Measurements from ENCODE around the gene ATP2B2.

Gene ATP2B2

DNA sequence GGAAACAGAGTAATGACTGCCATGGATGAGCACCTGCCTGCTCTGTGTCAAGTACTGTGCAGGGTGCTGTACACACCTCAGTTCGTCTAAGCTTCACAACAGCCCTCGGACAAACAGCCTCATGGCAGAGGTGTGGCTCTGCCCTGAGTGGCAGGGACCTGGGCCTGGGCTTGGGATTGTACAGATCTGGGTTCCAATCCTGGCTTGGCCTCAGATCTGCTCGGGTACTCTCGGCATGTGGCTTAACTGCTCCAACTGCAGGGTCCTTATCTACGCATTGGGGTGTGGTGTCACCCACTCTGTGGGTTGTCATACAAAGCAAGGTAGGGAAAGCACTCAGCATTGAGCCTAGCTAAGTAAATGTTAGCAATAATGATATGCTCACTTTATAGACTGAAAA is 137.9 kb downstream of the ATP2B2 start:
- Histone ChIP-seq H3K4me1 (ENCODE audit: control insufficient read depth, insufficient read depth, low read length, poor library complexity, severe bottlenecking) (peaks cover 8% of the 10 kb centered on the region), H3K9me3 (ENCODE audit: control insufficient read depth, low read length) (peaks cover 4% of the 10 kb centered on the region), H3K36me3 (ENCODE audit: control insufficient read depth, insufficient read depth, low read length) (no peaks in the 10 kb centered on the region), H3K4me3 (ENCODE audit: extremely low read depth, insufficient read depth, low read length, poor library complexity, severe bottlenecking) (no peak overlapping the region), H3K27ac (ENCODE audit: low read depth, low read length, severe bottlenecking) (no peak overlapping the region)
- 91 to 96% methylated on average over 5 of the region's 5 CpGs for WGBS, 2 experiments (ENCODE audit: insufficient coverage in 2 of 2)

DNA sequence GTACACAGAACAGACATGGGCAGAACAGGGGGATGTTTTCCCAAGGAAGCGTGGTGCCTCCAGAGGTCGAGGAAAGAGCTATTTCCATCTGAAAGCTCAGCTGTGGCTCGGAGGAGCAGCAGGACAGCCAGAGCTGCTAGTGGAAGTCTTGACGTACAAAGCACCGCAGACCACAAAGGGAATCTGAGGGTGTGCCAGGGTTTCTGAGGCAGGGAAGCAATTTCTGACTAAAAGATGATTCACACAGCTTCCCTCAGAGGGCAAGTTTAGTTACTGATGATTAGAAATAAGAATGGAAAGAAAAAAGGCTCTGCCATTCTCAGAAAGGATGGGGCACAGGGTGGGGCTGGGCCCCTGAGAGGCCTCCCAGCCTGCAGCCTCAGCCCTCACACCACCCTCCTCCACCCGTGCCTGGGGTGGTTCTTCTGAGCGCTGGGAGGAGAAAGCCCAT is 138.7 kb downstream of the ATP2B2 start:
- 47% methylated on average over 5 to 7 of the region's 7 CpGs for WGBS, 2 experiments (ENCODE audit: insufficient coverage in 2 of 2)
- Histone ChIP-seq H3K4me3 (ENCODE audit: extremely low read depth, insufficient read depth, low read length, poor library complexity, severe bottlenecking) (no peak overlapping the region), H3K27ac (ENCODE audit: low read depth, low read length, severe bottlenecking) (peak overlapping the region; percentile 59), H3K9me3 (ENCODE audit: control insufficient read depth, low read length) (peaks cover 4% of the 10 kb centered on the region), H3K36me3 (ENCODE audit: control insufficient read depth, insufficient read depth, low read length) (no peaks in the 10 kb centered on the region), H3K4me1 (ENCODE audit: control insufficient read depth, insufficient read depth, low read length, poor library complexity, severe bottlenecking) (peaks cover 8% of the 10 kb centered on the region)

DNA sequence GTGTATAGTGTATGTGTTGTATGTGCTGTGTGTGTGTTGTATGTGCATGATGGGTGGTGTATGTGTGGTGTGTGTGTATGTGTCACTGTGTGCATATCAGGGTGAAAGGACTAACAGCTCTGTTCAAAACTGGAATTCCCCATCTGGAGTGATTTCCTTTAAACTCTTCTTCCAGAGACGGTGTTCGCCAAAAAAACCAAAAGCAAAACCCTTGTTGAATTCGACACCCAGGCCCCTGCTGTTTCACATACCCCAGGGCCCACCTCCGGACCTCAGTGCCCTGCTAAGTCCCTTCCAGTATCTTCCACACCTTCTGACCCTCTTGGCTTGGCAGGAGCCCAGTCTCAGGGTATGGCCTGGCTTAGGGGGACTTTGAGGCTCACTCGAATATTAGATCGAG is 139.6 kb downstream of the ATP2B2 start:
- 84 to 100% methylated on average over 3 to 5 of the region's 6 CpGs for WGBS, 2 experiments (ENCODE audit: insufficient coverage in 2 of 2)
- Histone ChIP-seq H3K9me3 (ENCODE audit: control insufficient read depth, low read length) (no peaks in the 10 kb centered on the region), H3K36me3 (ENCODE audit: control insufficient read depth, insufficient read depth, low read length) (no peaks in the 10 kb centered on the region), H3K27ac (ENCODE audit: low read depth, low read length, severe bottlenecking) (no peak overlapping the region), H3K4me3 (ENCODE audit: extremely low read depth, insufficient read depth, low read length, poor library complexity, severe bottlenecking) (no peak overlapping the region), H3K4me1 (ENCODE audit: control insufficient read depth, insufficient read depth, low read length, poor library complexity, severe bottlenecking) (peaks cover 8% of the 10 kb centered on the region)

DNA sequence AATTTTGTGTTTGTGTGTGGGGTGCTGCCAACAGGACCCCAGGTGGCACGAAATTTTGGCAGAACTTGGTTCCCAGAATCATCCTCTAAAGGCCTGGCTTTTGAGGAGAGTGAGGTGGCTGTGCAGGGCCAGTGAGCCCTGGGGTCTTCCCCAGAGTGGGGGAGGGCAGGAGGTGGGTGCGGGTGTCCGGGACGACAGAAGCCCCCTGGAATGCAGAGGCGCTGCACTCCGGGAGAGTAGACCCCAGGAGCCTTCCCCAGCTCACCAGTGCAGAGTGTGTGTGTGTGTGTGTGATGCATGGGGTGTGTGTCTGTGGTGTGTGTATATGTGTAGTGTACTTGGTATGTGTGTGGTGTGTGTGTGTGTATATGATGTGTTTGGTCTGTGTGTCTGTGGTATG is 140.1 kb downstream of the ATP2B2 start:
- Histone ChIP-seq H3K9me3 (ENCODE audit: control insufficient read depth, low read length) (peaks cover 4% of the 10 kb centered on the region), H3K27ac (ENCODE audit: low read depth, low read length, severe bottlenecking) (no peak overlapping the region), H3K4me1 (ENCODE audit: control insufficient read depth, insufficient read depth, low read length, poor library complexity, severe bottlenecking) (peaks cover 8% of the 10 kb centered on the region), H3K36me3 (ENCODE audit: control insufficient read depth, insufficient read depth, low read length) (no peaks in the 10 kb centered on the region), H3K4me3 (ENCODE audit: extremely low read depth, insufficient read depth, low read length, poor library complexity, severe bottlenecking) (no peak overlapping the region)
- 75 to 92% methylated on average over 1 to 4 of the region's 6 CpGs for WGBS, 2 experiments (ENCODE audit: insufficient coverage in 2 of 2)

DNA sequence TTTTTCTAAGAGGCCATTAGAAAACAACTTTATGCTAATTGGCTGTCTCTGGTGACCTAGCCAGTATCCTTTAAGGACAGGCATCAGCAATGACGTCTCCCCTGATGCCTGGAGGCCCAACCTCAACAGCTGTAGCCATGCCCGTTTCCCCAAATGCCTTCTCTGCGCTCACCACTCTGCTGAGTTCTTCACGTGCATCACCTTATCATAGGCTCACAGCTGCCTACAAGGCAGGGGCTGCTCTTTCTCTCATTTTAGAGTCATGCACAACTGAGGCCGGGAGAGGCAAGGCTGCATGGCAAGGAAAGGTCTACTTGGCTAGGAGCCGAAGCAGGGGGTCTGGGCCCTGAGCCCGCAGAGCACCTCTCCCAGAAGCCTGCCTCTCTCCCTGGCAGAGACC is 140.6 kb downstream of the ATP2B2 start:
- no peak overlapping the region for H3K4me3 ChIP-seq (ENCODE audit: extremely low read depth, insufficient read depth, low read length, poor library complexity, severe bottlenecking)
- no peaks in the 10 kb centered on the region for H3K36me3 ChIP-seq (ENCODE audit: control insufficient read depth, insufficient read depth, low read length)
- no peak overlapping the region for H3K27ac ChIP-seq (ENCODE audit: low read depth, low read length, severe bottlenecking)
- peaks cover 5% of the 10 kb centered on the region for H3K9me3 ChIP-seq (ENCODE audit: control insufficient read depth, low read length)
- peaks cover 8% of the 10 kb centered on the region for H3K4me1 ChIP-seq (ENCODE audit: control insufficient read depth, insufficient read depth, low read length, poor library complexity, severe bottlenecking)
- WGBS, 2 experiments (ENCODE audit: insufficient coverage in 2 of 2): 83 to 87% methylated on average over 6 to 7 of the region's 7 CpGs

DNA sequence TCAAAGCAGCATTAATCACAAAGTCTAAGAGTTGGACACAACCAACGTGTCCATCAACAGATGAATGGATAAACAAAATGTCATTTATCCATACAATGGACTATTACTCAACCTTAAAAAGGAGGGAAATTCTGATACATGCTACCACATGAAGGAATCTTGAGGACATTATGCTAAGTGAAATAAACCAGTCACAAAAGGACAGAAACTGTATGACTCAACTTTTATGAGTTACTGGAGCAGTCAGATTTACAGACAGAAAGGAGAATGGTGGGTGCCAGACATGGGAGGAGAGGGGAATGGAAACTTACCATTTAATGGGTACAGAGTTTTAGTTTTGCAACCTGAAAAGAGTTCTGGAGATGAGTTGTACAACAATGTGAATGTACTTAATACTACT is 141.5 kb downstream of the ATP2B2 start:
- peaks cover 5% of the 10 kb centered on the region for H3K9me3 ChIP-seq (ENCODE audit: control insufficient read depth, low read length)
- H3K4me3 ChIP-seq (ENCODE audit: extremely low read depth, insufficient read depth, low read length, poor library complexity, severe bottlenecking): no peak overlapping the region
- 100% methylated on average over 1 of the region's 1 CpG; no CpG with 5 or more reads in 1 of the 2 experiments for WGBS, 2 experiments (ENCODE audit: insufficient coverage in 2 of 2)
- peaks cover 8% of the 10 kb centered on the region for H3K4me1 ChIP-seq (ENCODE audit: control insufficient read depth, insufficient read depth, low read length, poor library complexity, severe bottlenecking)
- no peaks in the 10 kb centered on the region for H3K36me3 ChIP-seq (ENCODE audit: control insufficient read depth, insufficient read depth, low read length)
- no peak overlapping the region for H3K27ac ChIP-seq (ENCODE audit: low read depth, low read length, severe bottlenecking)

DNA sequence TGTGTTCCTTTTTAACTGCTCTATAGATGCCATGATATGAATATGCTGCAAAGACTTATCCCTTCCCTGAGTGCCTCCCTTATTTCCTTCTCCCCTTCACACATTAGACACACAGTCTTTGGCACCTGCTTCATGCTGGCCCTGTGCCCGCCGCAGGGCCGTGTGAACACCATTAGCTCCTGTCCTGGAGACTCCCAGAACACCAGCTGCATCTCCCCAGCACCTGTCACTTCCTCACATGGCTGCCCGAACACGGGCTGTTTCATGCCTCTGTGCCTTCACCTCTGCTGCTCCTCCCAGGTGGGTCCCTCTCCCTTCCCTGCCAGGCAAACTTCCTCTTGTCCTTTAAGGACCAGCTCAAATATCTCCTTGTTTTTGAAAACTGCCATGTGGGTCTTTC is 144.0 kb downstream of the ATP2B2 start:
- Histone ChIP-seq H3K27ac (ENCODE audit: low read depth, low read length, severe bottlenecking) (no peak overlapping the region), H3K4me3 (ENCODE audit: extremely low read depth, insufficient read depth, low read length, poor library complexity, severe bottlenecking) (no peak overlapping the region), H3K4me1 (ENCODE audit: control insufficient read depth, insufficient read depth, low read length, poor library complexity, severe bottlenecking) (peaks cover 13% of the 10 kb centered on the region), H3K36me3 (ENCODE audit: control insufficient read depth, insufficient read depth, low read length) (no peaks in the 10 kb centered on the region), H3K9me3 (ENCODE audit: control insufficient read depth, low read length) (peaks cover 5% of the 10 kb centered on the region)
- 50 to 75% methylated on average over 2 to 5 of the region's 5 CpGs for WGBS, 2 experiments (ENCODE audit: insufficient coverage in 2 of 2)

DNA sequence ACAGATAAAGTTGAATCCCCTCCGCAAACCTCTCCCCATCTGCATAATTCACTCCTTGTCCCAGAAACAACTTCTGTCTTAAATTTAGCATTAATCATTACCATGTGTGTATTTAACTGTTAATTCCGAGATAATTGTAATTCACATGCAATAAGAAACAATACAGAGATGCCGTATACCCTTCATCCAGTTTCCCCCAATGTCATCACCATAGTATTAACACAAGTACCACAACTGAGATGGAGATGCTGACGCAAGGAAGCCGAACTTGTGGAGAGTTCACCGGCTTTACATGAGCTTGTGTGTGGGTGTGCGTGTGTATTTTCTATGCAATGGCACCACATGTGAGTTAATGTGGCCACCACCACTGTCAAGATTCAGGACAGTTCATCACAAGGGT is 144.9 kb downstream of the ATP2B2 start:
- whole genome bisulfite sequencing, 2 experiments (ENCODE audit: insufficient coverage in 2 of 2): 60% methylated on average over 1 of the region's 7 CpGs; no CpG with 5 or more reads in 1 of the 2 experiments
- H3K36me3 ChIP-seq (ENCODE audit: control insufficient read depth, insufficient read depth, low read length): no peaks in the 10 kb centered on the region
- peaks cover 10% of the 10 kb centered on the region for H3K4me1 ChIP-seq (ENCODE audit: control insufficient read depth, insufficient read depth, low read length, poor library complexity, severe bottlenecking)
- H3K4me3 ChIP-seq (ENCODE audit: extremely low read depth, insufficient read depth, low read length, poor library complexity, severe bottlenecking): no peak overlapping the region
- H3K9me3 ChIP-seq (ENCODE audit: control insufficient read depth, low read length): peaks cover 5% of the 10 kb centered on the region
- no peak overlapping the region for H3K27ac ChIP-seq (ENCODE audit: low read depth, low read length, severe bottlenecking)

DNA sequence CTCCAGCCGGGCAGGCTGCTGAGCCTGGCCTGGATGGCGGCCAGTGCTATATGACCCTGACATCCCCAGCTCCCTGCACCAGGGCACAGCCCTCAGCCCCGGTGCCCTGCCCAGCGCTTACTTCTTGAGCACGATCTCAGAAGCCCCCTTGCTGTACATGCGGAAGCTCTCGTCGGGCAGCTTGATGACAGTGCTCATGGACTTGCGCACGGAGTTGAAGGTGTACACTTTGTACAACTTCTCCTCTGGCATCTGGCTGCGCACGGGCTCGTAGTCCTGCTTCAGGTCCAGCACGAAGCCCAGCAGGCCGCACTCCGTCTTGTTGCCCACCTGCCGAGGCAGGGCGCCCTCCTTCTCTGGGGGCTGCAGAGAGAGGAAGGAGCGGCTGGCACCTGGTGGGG is 145.6 kb downstream of the ATP2B2 start:
- no peak overlapping the region for H3K27ac ChIP-seq (ENCODE audit: low read depth, low read length, severe bottlenecking)
- peaks cover 14% of the 10 kb centered on the region for H3K4me1 ChIP-seq (ENCODE audit: control insufficient read depth, insufficient read depth, low read length, poor library complexity, severe bottlenecking)
- H3K9me3 ChIP-seq (ENCODE audit: control insufficient read depth, low read length): peaks cover 5% of the 10 kb centered on the region
- WGBS, 2 experiments (ENCODE audit: insufficient coverage in 2 of 2): 89 to 98% methylated on average over 16 to 19 of the region's 19 CpGs
- no peak overlapping the region for H3K4me3 ChIP-seq (ENCODE audit: extremely low read depth, insufficient read depth, low read length, poor library complexity, severe bottlenecking)
- H3K36me3 ChIP-seq (ENCODE audit: control insufficient read depth, insufficient read depth, low read length): no peaks in the 10 kb centered on the region

DNA sequence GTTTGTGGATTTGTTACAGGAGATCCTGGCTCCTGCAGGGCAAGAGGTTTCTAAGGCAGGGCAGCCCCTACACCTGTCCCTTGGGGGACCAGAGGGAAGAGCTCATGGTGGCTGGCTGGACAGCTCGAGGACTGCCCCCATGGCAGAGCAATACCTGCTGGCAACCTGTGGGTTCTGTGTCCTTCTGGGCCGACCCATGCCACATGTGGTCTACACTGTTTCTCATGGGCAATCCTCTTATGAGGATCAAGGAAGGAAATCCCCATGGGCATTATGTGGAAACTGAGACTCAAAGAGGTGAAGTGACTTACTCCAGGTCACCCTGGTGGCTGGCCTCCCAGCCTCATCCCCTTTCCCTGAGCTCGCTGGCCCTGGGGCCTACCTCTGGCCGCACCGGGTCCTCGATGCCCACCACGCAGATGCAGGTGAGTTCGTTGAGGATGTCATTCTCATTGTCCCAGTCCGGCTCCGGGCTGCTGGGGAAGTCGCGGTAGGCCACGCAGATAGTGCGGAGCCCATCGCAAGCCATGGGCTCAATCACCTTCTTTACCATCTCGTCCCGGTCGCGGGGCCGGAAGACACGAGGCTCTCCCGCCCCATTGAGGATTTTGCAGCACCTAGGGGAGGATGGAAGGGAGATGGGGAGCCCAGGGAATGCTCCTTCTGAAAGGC is 146.9 kb downstream of the ATP2B2 start:
- H3K4me1 ChIP-seq (ENCODE audit: control insufficient read depth, insufficient read depth, low read length, poor library complexity, severe bottlenecking): peaks cover 23% of the 10 kb centered on the region
- H3K9me3 ChIP-seq (ENCODE audit: control insufficient read depth, low read length): peaks cover 5% of the 10 kb centered on the region
- peak overlapping the region; percentile 59 for H3K27ac ChIP-seq (ENCODE audit: low read depth, low read length, severe bottlenecking)
- no peak overlapping the region for H3K4me3 ChIP-seq (ENCODE audit: extremely low read depth, insufficient read depth, low read length, poor library complexity, severe bottlenecking)
- 95 to 98% methylated on average over 15 to 22 of the region's 22 CpGs for WGBS, 2 experiments (ENCODE audit: insufficient coverage in 2 of 2)
- no peaks in the 10 kb centered on the region for H3K36me3 ChIP-seq (ENCODE audit: control insufficient read depth, insufficient read depth, low read length)

DNA sequence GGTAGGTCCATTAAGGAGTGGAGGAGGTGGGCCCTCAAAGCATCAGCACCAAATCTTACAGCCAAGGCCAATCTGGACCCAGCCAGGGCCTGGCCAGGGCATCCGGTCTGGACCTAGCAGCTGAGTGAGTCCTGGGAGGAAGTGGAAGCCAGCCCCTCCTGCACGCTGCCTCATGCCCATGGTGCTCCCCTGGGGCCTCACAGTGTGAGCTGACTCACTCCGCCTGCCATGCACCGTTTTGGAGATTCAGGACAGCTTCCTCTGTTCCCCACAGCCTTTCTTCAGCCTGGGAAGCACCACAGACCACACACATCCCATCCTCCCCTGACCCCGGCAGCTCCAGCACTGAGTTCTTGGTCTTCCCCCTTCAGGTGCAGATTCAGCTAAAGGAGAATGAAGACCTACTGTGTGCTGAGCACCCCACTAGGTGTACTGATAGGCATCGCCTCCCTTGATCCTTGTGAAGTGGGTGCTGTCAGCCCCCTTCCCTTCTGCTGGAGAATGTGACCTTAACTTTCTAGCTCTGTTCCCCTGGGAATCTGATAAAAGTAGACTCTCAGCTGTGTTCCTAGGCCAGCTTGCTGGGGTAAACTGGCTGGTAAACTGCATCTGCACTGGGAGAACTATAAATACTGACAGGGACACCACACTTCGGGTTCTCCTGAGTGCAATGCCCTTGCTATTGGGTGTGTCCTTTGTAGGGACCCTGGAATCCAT is 147.6 kb downstream of the ATP2B2 start:
- Histone ChIP-seq H3K4me3 (ENCODE audit: extremely low read depth, insufficient read depth, low read length, poor library complexity, severe bottlenecking) (no peak overlapping the region), H3K36me3 (ENCODE audit: control insufficient read depth, insufficient read depth, low read length) (no peaks in the 10 kb centered on the region), H3K27ac (ENCODE audit: low read depth, low read length, severe bottlenecking) (peak overlapping the region; percentile 59), H3K9me3 (ENCODE audit: control insufficient read depth, low read length) (peaks cover 5% of the 10 kb centered on the region), H3K4me1 (ENCODE audit: control insufficient read depth, insufficient read depth, low read length, poor library complexity, severe bottlenecking) (peaks cover 26% of the 10 kb centered on the region)
- 67 to 68% methylated on average over 6 to 7 of the region's 7 CpGs for WGBS, 2 experiments (ENCODE audit: insufficient coverage in 2 of 2)
